Mucosa of gallbladder (tissue), 1 donor: Measurements from ENCODE around the gene MTX3. TPM values are rescaled to one million over a fixed set of nuclear protein-coding genes. Genes with fewer than 3 reads are reported as not detected.

ENCODE experiments used
- DNase-seq: peaks from one replicate; pipeline ENCODE4 v3.0.0-alpha.2; 2020; ENCODE audit warnings: low spot score
- total RNA-seq: library from RNA; stranded (reverse); gene quantifications from one replicate; pipeline ENCODE4 v1.2.1, GENCODE V29; 2021
- donor health status: DM: no; HTN: no; CAD: no.

The MTX3 gene
- total RNA-seq, 1 donor from 2014 or later, result 17.0 TPM

DNA sequence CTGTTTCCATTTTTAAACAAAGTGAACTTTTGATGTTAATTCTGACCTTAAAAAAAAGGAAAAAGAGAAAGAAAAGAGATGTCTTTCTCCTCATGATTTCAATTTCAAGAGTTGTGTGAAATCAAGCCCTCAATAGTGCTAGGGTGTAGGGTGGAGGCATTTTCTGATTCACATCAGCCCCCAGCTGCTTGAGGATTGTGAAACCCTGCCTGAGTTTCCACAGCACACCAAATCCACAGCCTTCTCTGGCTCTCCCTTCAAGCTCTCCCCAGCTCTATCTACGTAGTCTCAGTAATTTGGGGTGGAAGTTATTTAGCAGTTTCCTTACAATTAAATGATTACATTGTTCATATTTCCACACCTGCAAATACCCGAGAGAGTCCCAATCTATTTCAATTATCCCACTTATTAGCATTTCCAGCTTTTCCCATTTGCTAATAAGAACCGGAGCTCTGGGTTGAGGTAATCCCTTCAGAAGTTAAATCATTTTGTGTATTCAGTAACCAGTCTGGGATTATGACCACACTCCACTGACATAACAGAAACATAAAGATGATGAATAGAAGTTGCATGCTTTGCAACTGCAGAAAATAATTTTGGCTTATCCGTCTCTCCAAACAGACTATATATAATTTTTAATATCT is 54.9 kb downstream of the MTX3 start:
- DNase-seq, result no peak

DNA sequence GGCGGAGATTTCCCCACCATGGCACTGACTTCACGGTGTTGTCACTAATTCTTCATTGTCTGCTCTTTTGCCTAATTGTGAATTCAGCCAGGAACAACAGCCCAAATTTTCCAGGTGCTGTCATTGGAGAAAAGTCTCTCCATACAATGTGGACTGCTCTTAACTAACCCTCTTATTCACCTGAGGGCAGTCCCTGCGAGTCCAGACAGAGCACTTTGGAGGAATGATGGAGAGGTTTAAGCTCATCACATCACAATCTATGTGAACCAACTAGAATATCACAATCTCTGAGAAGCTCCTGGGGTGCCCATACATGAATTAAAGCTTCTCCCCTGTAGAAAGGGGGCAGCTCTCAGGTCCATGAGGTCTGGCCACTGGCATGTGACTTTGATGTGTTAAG is 56.4 kb downstream of the MTX3 start:
- no peak for DNase-seq

DNA sequence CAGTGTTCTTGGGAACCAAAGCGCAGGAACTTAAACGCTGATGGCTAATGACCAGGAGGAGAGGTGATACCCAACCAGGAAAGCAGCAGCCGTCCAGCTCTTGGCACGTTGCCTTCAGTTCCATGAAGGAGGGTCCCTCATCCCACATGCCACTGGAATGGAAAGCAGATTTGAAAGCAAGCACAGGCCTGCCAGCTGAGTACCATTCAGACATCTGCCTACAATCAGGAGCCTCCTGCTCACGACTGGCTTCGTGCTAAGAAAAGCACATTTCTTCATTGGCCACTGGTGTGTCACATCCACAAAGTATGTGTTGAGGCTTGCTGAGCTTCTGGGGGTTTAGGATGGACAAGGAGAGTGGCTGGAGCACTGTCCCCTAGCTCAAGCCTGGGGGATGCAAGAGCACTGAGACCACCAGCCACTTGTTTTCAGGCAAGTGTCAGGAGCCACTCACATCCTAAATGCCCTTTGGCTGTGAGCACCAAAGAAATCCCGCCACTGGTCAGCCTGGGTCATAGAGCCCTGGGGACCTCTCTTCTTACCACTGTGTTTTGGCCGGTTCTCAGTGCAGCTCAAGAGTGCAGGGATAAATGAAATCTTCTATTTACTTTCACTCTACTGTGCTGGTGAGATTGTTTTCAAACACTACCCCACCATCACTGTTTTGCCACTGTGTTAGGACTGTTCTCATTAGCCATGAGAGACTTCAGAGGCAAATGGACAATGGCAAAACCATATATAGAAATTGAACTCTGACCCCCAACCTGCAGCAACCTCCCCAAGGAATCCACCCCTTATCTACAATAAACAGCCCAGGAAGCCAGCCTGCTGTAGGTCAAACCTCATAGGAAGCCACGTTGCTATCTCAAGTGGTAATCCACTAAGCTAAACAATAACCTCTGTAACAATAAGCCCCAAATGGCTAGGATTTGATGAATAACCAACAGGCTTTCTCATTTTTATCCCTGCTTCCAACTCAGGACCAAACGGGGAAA is 58.3 kb downstream of the MTX3 start:
- no peak for DNase-seq

DNA sequence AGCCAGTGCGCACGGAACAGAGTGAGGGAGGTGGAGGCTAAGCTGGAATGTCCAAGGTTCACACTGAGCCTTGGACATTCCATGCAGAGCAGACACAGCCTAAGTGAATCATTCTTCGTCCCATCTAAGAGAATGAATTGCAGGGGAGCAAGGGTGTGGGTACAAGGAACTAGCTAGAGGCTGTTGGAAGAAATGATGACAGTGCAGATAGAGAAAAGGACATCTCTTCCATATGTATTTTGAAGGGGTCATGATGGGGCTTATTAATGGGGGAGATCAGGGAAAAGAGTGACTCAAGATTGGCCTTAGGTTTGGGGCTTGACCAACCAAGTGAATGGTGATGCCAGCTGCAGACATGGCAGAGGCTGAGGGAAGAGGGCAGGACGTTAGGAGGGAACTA is 59.2 kb downstream of the MTX3 start:
- no peak for DNase-seq

DNA sequence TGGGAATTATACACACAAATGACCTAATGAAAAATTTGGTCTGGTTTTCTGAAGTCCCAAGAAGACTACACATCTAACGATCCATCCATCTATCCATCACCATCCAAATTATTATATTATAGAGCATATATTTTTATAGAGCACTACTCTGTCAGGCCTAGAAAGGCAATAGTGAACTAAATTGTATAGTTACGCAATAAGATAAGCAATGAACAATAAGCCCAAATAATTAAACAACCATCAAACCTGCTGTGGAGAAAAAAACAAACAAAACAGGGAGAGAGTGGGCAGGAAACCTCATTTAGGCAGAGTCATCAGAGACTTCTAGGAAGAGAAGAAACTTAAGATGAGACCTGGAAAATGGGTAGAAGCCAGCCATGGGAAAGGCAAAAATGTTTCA is 59.7 kb downstream of the MTX3 start:
- DNase-seq, result no peak

DNA sequence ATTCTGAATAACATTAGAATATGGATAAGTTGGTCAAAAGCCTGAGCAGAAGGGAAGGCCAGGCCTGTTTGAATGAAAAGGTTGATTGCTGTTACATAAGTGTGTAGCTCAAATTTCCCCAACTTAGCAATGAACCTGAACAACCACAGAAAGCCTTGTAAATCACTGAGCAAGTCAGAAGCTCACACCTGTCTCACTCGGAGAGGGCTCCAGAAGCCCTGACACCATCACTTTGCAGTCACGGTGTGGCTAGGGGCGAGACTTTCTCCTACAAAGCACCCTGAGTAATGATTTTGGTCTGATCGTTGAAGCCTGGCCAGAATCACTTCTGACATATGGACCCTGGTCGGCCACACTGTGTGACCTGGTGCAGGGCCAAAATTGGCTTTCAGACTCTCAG is 62.0 kb downstream of the MTX3 start:
- DNase-seq, result no peak

Other genes starting within 250 kb of the MTX3 start
- 1.5 TPM for gene THBS4, start 44.1 kb upstream of the MTX3 start, total RNA-seq